ENCODE results near the gene SETDB1. TPM values are rescaled to one million over a fixed set of nuclear protein-coding genes. Genes with fewer than 3 reads are reported as not detected.

SETDB1 gene
- total RNA-seq, 1 donor from 2014 or later, result 45.8 TPM

- no peaks in the 10 kb centered on the region for H3K4me1 ChIP-seq
- no peak overlapping the region for H3K4me3 ChIP-seq
- intact Hi-C loops (cut with DNase I), result no loop called here
- no peak for DNase-seq
- no peaks in the 10 kb centered on the region for H3K27me3 ChIP-seq
- peaks cover 100% of the 10 kb centered on the region for H3K36me3 ChIP-seq
- H3K9me3 ChIP-seq, result no peaks in the 10 kb centered on the region
- ATAC-seq, result no peak
- no peak for TF ChIP-seq CTCF (IDR thresholded peaks at IDR 0.05)
- no peak overlapping the region for H3K27ac ChIP-seq
These were observed 37.4 kb downstream of the SETDB1 start for GRCh38 chr1:150963321-150964163.

- no peaks in the 10 kb centered on the region for H3K4me1 ChIP-seq
- H3K9me3 ChIP-seq, result no peaks in the 10 kb centered on the region
- ATAC-seq, result no peak
- H3K27me3 ChIP-seq, result no peaks in the 10 kb centered on the region
- intact Hi-C loops (cut with DNase I), result no loop called here
- TF ChIP-seq CTCF (IDR thresholded peaks at IDR 0.05), result no peak
- H3K36me3 ChIP-seq, result peaks cover 100% of the 10 kb centered on the region
- no peak overlapping the region for H3K27ac ChIP-seq
- DNase-seq, result no peak
- H3K4me3 ChIP-seq, result no peak overlapping the region
These were observed 38.0 kb downstream of the SETDB1 start for GRCh38 chr1:150964164-150964489.

GRCh38 chr1:150965605-150966004, 39.4 kb downstream of the SETDB1 start:
- Histone ChIP-seq H3K9me3 (no peaks in the 10 kb centered on the region), H3K27ac (peak overlapping the region; percentile 6), H3K27me3 (no peaks in the 10 kb centered on the region), H3K4me3 (no peak overlapping the region), H3K4me1 (peaks cover 11% of the 10 kb centered on the region), H3K36me3 (peaks cover 86% of the 10 kb centered on the region)
- no peak for ATAC-seq
- no peak for TF ChIP-seq CTCF (IDR thresholded peaks at IDR 0.05)
- intact Hi-C loops (cut with DNase I), result no loop called here
- DNase-seq, result no peak

GRCh38 chr1:150966011-150966410, 39.8 kb downstream of the SETDB1 start:
- ATAC-seq (no peak), DNase-seq (no peak)
- no peaks in the 10 kb centered on the region for H3K27me3 ChIP-seq
- TF ChIP-seq CTCF (IDR thresholded peaks at IDR 0.05), result no peak
- H3K27ac ChIP-seq, result peak overlapping the region; percentile 6
- no peak overlapping the region for H3K4me3 ChIP-seq
- peaks cover 15% of the 10 kb centered on the region for H3K4me1 ChIP-seq
- intact Hi-C loops (cut with DNase I), result no loop called here
- peaks cover 82% of the 10 kb centered on the region for H3K36me3 ChIP-seq
- no peaks in the 10 kb centered on the region for H3K9me3 ChIP-seq

GRCh38 chr1:150967936-150968335, 41.8 kb downstream of the SETDB1 start:
- H3K9me3 ChIP-seq, result no peaks in the 10 kb centered on the region
- no peak overlapping the region for H3K27ac ChIP-seq
- H3K27me3 ChIP-seq, result no peaks in the 10 kb centered on the region
- no peak for ATAC-seq
- H3K4me3 ChIP-seq, result no peak overlapping the region
- no peak for DNase-seq
- TF ChIP-seq CTCF (IDR thresholded peaks at IDR 0.05), result no peak
- peaks cover 32% of the 10 kb centered on the region for H3K4me1 ChIP-seq
- intact Hi-C loops (cut with DNase I), result no loop called here
- peaks cover 63% of the 10 kb centered on the region for H3K36me3 ChIP-seq

All from upper lobe of right lung (tissue), 1 donor.